Activated CD8-positive, alpha-beta memory T cell treated with anti-CD3 and anti-CD28 coated beads for 4 hours (primary cell): ENCODE measurements around the gene SORCS2.

Experiments used
- DNase-seq, 2 donors: peaks; one replicate each; pipeline ENCODE4 v3.0.0-alpha.2; 2020; ENCODE audit warnings: low read depth in 2 of 2

Gene SORCS2

DNA sequence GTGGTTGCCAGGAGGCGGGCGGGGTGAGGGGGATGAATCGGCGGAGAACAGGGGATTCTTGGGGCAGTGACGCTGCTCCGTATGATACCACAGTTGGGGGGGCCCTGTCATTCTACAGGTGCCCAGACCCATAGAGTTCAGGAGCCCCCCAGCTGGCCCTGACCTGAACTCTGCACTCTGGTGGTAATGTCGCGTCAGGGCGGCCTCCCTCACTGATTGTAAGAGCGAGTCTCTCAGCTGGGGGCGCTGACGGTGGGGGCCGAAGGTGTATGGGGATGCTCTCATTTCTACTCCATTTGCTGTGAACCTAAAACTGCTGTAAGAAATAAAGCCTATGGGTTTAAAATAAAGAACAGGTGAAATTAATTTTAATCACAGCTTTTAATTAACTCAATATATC, 334.2 kb downstream of the SORCS2 start:
- no peak for DNase-seq

DNA sequence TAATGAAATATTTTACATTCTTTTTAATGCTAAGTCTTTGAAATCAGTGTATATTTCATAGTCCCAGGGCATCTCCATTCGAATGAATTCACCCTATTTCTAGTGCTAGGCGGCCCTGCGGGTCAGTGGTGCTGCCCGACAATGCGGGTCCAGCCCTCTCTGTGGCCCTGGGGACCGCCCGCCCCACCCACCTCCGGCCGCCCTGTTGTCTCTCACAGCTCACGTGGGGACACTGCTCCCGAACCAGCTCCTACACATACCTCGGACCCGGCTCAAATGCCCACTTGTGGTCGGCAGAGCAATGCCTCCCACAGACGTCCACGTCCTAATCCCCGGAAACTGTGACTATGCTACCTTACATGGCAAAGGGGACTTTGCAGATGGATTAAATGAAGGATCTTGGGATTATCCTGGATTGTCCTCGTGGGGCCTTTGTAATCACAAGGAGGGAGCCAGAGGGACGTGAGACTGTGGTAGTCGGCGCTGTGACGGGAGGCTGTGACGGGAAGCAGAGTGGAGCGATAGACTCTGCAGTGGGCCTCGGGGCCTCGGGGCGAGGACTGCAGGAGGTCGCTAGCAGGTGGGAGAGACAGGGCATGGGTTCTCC, 334.7 kb downstream of the SORCS2 start:
- no peak for DNase-seq

DNA sequence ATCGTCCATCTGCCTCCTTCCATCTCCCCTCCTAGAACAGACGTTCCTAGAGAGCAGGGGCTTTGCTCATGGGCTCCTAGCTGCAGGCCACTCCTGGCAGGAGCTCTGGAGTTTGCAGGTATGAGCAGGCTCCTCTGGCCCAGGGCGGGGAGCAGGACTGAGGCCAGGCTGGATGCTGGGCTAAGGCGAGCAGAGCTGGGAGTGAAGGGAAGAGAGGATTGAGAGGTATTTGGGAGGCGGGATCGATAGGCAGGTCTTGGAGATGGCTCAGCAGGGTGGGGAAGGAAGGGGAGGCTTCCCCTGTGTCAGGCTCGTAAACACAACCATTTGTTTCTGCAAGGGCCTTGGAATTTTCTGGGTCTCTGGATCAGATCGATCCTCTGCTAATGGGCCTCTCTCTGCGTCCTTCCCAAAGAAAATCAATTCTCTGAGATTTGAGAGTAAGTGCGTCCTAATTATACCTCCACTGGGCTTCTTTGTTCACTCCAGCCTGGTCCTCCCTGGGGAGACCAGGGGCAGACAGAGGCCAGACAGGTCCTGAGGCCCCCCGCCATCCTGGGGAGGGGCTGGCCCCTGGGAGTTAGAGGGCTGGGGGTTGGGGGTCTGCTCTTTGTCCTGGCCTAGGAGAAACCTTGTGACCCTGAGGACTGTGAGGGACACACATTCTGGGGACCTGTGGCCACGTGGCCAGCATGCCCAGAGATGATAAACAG, 337.2 kb downstream of the SORCS2 start:
- DNase-seq = no peak

- no peak for DNase-seq
These were observed 337.7 kb downstream of the SORCS2 start for GRCh38 chr4:7530082-7530481.

DNA sequence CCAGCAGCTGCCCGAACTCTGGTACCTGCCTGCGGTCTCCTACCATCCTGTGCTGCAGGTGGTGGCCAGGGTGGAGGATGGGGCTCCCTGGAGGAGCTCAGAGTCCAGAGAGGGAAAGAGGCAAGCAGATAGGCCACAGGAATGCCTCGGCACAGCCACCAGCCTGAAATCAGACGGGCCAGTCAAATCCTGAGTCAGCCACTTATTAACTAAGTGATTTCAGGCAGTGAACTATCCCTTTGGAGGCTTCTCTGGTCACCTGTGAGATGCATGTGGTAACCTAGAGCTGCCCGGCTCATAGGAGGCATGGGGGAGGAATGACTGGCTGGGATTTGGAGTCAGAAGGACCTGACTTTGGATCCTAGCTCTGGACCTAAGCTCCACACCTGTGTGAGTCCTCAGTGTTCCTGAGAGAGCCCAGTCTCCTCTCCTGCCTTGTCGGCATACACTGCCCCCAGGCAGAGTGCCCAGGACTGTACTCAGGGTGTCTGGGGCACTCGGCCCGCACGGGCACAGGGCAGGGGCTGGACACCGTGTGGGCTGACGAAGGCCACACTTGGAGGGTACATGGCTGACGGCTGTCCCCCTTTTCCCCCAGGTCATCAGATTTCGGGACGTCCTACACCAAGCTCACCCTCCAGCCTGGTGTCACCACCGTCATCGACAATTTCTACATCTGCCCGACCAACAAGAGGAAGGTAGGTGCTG, 338.7 kb downstream of the SORCS2 start:
- no peak for DNase-seq

DNA sequence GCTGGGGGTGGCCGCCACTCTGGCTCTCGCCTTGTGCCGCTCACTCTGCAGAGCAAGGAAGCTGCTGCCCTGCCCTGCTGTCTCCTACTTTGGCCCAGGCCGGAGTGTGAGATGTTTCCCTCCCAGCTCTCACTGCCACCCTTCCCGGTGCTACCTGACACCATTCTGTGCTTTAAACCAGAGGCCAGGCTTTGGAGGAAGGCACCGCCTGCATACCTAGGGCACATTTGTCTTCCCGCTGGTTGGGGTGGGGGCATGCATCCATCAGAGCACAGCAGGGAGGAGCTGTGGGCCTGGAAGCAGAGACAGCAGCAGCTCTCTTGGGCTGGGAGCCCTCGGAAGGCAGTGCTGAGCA, 339.3 kb downstream of the SORCS2 start:
- no peak for DNase-seq

DNA sequence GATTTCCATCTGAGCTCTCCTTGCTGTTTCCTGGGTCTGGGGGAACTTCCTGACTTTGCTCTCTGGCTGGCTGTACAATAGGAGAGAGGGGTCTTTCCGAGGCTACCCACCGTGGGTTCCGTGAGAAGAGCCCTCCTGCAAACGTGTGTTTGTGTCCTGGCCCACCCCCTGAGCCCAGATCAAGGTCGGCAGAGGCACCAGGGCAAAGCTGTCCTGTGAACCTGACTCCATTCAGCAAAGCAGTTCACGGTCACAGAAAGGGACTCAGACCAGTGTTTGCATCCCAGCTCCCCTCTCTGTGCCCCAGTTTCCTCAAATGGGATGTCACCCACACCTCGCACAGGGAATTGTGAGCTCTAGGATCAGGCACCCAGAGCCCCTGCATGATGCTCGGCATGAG, 339.7 kb downstream of the SORCS2 start:
- no peak for DNase-seq

DNA sequence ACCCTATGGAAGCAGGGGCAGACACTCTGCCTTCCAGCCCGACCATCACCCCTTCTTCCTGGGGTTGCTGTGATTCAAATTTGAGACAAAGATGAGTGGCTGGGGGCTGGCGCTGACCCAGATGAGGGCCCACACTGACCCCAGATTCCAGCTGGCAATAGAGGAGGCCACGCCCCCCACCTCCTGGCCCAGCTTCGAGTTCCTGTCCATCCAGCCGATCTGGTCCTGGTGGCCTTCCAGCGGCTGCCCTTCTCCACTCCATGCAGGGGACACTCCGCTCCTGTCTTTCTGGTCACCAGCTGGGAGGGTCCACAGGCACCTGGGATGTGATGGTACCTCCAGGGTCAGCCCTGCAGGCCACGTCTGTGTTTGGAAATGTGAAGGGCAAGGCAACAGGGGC, 340.9 kb downstream of the SORCS2 start:
- no peak for DNase-seq

DNA sequence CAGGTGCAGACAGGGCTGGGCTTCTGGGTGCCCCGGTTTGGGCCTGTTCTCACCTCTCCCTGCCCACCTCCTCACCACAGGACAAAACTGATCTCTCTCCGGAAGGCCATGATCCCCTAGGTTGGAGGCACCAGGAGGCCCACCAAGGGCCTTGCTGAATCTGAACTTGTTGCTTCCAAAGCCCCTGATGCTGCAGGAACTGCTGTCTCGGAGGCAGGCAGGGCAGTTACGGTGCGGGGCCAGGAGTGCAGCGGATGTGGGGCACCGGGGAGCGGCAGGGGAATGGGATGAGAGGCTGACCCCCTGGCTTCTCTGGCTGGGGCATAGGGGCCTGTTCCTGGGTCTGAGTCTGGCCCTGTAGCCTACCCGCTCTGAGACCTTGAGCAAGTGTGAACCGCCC, 342.8 kb downstream of the SORCS2 start:
- DNase-seq = no peak

DNA sequence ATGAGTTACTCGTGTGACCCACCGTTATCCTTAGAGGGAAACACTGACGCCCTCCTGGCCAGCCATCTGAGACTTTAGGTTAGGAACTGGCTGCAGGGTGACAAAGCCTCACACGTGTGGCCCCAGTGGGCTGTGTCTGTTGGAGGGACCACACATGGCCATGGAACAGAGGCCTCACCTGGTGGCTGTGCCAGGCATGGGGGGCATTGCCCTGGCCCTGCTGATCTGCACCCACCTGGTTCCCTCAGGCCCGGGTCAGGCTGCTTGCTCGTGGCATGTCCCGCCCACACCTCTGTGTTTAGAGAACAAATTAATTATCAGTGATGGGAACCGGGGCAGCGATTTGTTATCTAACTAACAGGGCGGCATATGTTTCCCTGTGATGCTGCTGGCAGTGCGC, 343.3 kb downstream of the SORCS2 start:
- no peak for DNase-seq

GRCh38 chr4:7536876-7537275, 344.5 kb downstream of the SORCS2 start:
- DNase-seq = no peak

DNA sequence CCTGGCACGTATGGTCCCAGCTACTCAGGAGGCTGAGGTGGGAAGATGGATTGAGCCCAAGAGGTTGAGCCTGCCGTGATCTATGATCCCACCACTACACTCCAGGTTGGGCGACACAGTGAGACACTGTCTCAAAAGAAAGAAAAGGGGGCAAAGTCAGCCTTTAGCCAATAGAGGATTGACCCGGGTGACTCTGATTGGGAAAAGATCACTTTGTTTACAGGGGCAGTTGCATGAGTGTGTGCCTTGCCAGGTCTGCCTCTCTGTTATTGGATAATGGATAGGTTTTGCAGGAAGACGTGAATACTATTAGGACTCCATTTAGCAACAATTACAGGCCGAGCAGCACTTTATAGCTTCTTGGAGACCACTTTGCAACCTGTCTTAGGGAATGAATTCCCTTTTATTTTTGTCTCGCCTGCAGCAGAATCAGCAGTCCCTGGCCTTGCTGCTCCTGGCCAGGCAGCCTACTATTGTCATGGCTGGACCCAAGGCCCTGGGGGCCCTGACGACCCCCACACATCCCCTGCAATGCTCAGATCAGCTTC, 345.6 kb downstream of the SORCS2 start:
- no peak for DNase-seq

GRCh38 chr4:7538518-7538917, 346.2 kb downstream of the SORCS2 start:
- DNase-seq = no peak

- no peak for DNase-seq
These were observed 346.8 kb downstream of the SORCS2 start for GRCh38 chr4:7539186-7539585.

- peak in 1 of 2 donors; percentile 6 for DNase-seq
These were observed 347.3 kb downstream of the SORCS2 start for GRCh38 chr4:7539659-7540058.

DNA sequence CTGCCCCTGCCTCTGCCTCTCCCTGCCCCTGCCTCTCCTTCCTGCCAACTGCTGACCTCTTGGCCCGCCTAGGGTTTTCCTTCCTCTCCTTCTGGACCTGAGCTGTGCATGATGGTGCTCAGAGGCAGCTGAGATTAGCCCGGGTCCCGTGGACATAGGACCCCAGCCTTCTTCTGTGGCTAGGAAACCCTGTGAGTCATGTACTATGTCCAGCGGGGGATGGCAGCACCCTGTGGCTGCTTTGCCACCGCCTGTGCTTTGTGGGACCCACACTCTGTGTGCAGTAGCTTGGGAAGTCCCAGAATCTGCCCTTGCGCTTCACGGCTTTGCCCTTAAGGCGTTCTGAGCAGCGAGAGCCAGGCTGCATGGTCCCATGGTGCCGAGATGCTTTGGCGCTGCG, 347.9 kb downstream of the SORCS2 start:
- DNase-seq = no peak

DNA sequence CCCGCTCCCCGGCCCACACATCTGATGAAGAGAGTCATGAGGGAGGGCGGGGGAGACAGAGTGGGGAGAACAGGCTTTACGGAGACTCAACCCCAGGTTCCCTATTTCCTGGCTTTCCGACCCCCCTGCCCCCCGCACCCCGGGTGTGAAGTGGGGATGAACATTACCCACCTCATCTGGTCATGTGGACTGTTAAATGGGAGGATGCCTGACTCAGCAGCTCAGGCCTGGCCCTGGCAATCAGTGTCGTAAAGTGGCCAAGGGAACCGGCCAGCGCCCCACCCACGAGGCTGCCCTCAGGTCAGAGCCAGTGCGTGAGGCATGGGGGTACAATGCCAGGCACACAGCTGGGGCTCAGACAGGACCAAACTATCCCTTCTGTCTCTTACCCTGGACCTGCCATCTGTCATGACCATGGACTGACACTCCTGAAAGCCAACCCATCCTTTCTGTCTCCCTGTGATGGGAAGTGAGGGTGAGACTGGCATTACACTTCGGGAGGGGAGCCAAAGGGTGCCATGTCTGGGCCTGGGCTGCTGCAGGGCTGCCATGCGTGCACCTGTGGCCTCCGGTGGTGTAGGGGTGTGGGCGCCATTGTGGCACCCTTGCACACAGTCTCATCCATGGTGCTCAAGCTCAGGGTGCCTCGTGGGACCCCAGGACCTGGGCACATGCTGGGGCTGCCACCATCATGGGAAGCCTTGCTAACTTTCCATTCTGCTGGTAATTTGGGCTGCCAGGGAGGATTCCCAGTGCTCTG, 348.5 kb downstream of the SORCS2 start:
- DNase-seq = no peak

DNA sequence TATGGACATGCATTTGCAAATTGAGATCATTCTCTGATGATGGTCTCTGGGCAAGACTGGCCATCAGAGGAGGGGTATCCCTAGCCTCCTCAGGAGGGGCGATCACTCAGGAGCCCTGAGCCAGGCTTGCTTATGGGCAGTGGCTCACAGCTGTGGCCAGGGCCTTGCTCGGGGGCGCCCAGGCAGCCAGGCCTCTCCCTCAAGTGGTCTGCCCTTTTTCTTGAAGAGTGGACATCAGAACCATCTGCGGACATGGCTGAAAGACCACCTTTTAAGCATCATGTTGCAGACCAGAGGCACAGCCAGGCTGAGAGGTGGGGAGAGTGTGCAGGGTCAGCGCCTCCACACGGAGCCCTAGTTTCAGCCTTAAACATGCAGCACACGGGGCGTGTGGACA, 349.1 kb downstream of the SORCS2 start:
- DNase-seq = no peak

- DNase-seq = no peak
These were observed 350.4 kb downstream of the SORCS2 start for GRCh38 chr4:7542781-7543180.

DNA sequence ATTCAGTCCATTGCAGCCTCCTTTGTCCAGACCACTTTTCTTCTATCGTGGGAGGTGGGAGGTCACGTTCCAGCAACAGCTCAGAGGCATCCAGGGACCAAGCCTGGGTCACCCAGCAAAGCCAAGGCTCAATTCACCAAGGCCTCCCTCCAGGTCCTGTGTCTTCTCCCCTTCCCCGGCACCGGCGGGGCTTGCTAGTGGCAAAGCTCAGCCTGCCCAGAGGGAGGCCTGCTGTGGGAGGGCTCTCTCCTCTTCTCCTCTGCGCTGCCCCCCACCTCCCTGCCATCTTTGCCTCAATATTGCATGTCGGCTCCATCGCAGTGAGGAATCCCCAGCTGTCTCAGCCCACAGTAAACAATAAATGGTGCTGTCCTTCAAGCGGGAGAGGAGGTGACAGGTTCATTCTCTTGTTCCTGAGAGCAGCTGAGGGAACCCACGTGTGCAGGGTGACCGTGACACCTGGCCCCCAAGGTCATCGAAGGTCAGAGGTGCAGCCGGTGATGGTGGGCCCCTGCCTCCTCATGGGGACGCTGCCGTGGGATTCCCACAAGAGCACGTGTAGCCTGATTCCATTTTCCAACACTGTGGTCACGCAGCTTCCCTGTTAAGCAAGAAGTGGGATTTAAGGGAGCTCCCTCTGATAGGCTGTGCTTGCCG, 353.9 kb downstream of the SORCS2 start:
- no peak for DNase-seq

GRCh38 chr4:7546809-7547367, 354.6 kb downstream of the SORCS2 start:
- no peak for DNase-seq
